ENCODE data around the gene GPR137C. TPM values are rescaled to one million over a fixed set of nuclear protein-coding genes. Genes with fewer than 3 reads are reported as not detected.

GPR137C gene
- total RNA-seq, 4 donors from 2014 or later: 0.39 to 1.2 (median 0.45) TPM

GRCh38 chr14:52598568-52598967 lies 45.9 kb downstream of the GPR137C start:
- TF ChIP-seq CTCF (IDR thresholded peaks at IDR 0.05) (no peak), POLR2A (IDR thresholded peaks at IDR 0.05; ENCODE audit: low read depth) (no peak), POLR2AphosphoS5 (IDR thresholded peaks at IDR 0.05) (no peak), EP300 (IDR thresholded peaks at IDR 0.05) (no peak)
- H3K4me3 ChIP-seq: no peak overlapping the region
- intact Hi-C loops (cut with DNase I): no loop called here
- H3K27me3 ChIP-seq: no peaks in the 10 kb centered on the region
- no peaks in the 10 kb centered on the region for H3K4me1 ChIP-seq
- H3K9me3 ChIP-seq: peaks cover 0 to 3% (median 0%) of the 10 kb centered on the region in 4 donors
- no peaks in the 10 kb centered on the region for H3K36me3 ChIP-seq
- 96% methylated on average over 1 of the region's 1 CpG for WGBS
- no peak for DNase-seq (ENCODE audit: extremely low spot score)
- no peak overlapping the region for H3K27ac ChIP-seq (replicated peaks in 1 of 4)

- 95% methylated on average over 3 of the region's 3 CpGs for WGBS
- no peak for DNase-seq (ENCODE audit: extremely low spot score)
- no peak overlapping the region for H3K27ac ChIP-seq (replicated peaks in 1 of 4)
- intact Hi-C loops (cut with DNase I): no loop called here
- TF ChIP-seq EP300 (IDR thresholded peaks at IDR 0.05): no peak
- TF ChIP-seq CTCF (IDR thresholded peaks at IDR 0.05): no peak
- no peak for TF ChIP-seq POLR2A (IDR thresholded peaks at IDR 0.05; ENCODE audit: low read depth)
- no peak for TF ChIP-seq POLR2AphosphoS5 (IDR thresholded peaks at IDR 0.05)
- H3K36me3 ChIP-seq: no peaks in the 10 kb centered on the region
- no peak overlapping the region for H3K4me3 ChIP-seq
- H3K27me3 ChIP-seq: no peaks in the 10 kb centered on the region
- peaks cover 0 to 12% (median 8%) of the 10 kb centered on the region in 4 donors for H3K9me3 ChIP-seq
- no peaks in the 10 kb centered on the region for H3K4me1 ChIP-seq
These were observed 47.3 kb downstream of the GPR137C start for GRCh38 chr14:52599974-52600373.

GRCh38 chr14:52602131-52602530 lies 49.5 kb downstream of the GPR137C start:
- DNase-seq (ENCODE audit: extremely low spot score): no peak
- 87% methylated on average over 1 of the region's 1 CpG for WGBS

GRCh38 chr14:52607061-52607460 lies 54.4 kb downstream of the GPR137C start:
- no peak overlapping the region for H3K27ac ChIP-seq (replicated peaks in 1 of 4)
- no peaks in the 10 kb centered on the region for H3K27me3 ChIP-seq
- TF ChIP-seq POLR2A (IDR thresholded peaks at IDR 0.05; ENCODE audit: low read depth): no peak
- no peak for TF ChIP-seq POLR2AphosphoS5 (IDR thresholded peaks at IDR 0.05)
- no peak for TF ChIP-seq CTCF (IDR thresholded peaks at IDR 0.05)
- TF ChIP-seq EP300 (IDR thresholded peaks at IDR 0.05): no peak
- peaks cover 0 to 15% (median 7%) of the 10 kb centered on the region in 4 donors for H3K9me3 ChIP-seq
- no peak for DNase-seq (ENCODE audit: extremely low spot score)
- H3K4me1 ChIP-seq: no peaks in the 10 kb centered on the region
- no peak overlapping the region for H3K4me3 ChIP-seq
- no peaks in the 10 kb centered on the region for H3K36me3 ChIP-seq
- 72% methylated on average over 1 of the region's 1 CpG for WGBS
- intact Hi-C loops (cut with DNase I): no loop called here

More at GRCh38 chr14:52602131-52602530, 49.5 kb downstream of the GPR137C start:
- no peaks in the 10 kb centered on the region for H3K4me1 ChIP-seq
- intact Hi-C loops (cut with DNase I): no loop called here
- no peak overlapping the region for H3K4me3 ChIP-seq
- H3K9me3 ChIP-seq: peaks cover 0 to 15% (median 7%) of the 10 kb centered on the region in 4 donors
- no peak overlapping the region for H3K27ac ChIP-seq (replicated peaks in 1 of 4)
- H3K36me3 ChIP-seq: no peaks in the 10 kb centered on the region
- no peaks in the 10 kb centered on the region for H3K27me3 ChIP-seq
- TF ChIP-seq CTCF (IDR thresholded peaks at IDR 0.05) (no peak), POLR2AphosphoS5 (IDR thresholded peaks at IDR 0.05) (no peak)

- Histone ChIP-seq H3K27me3 (no peaks in the 10 kb centered on the region), H3K4me3 (no peak overlapping the region)
- WGBS: 95% methylated on average over 5 of the region's 5 CpGs
These were observed 56.9 kb downstream of the GPR137C start for GRCh38 chr14:52609445-52610044.

More at GRCh38 chr14:52609445-52610044, 56.9 kb downstream of the GPR137C start:
- H3K36me3 ChIP-seq: no peaks in the 10 kb centered on the region
- no peak overlapping the region for H3K27ac ChIP-seq (replicated peaks in 1 of 4)
- DNase-seq (ENCODE audit: extremely low spot score): no peak
- H3K9me3 ChIP-seq: peaks cover 0 to 7% (median 3%) of the 10 kb centered on the region in 4 donors
- intact Hi-C loops (cut with DNase I): no loop called here
- TF ChIP-seq POLR2A (IDR thresholded peaks at IDR 0.05; ENCODE audit: low read depth) (no peak), EP300 (IDR thresholded peaks at IDR 0.05) (no peak), CTCF (IDR thresholded peaks at IDR 0.05) (no peak), POLR2AphosphoS5 (IDR thresholded peaks at IDR 0.05) (no peak)
- no peaks in the 10 kb centered on the region for H3K4me1 ChIP-seq
